ENCODE data around the gene ADGRB2. TPM values are rescaled to one million over a fixed set of nuclear protein-coding genes. Genes with fewer than 3 reads are reported as not detected.

ADGRB2 gene
- total RNA-seq, 1 experiment from 2014 or later, result 34.8 TPM

DNA sequence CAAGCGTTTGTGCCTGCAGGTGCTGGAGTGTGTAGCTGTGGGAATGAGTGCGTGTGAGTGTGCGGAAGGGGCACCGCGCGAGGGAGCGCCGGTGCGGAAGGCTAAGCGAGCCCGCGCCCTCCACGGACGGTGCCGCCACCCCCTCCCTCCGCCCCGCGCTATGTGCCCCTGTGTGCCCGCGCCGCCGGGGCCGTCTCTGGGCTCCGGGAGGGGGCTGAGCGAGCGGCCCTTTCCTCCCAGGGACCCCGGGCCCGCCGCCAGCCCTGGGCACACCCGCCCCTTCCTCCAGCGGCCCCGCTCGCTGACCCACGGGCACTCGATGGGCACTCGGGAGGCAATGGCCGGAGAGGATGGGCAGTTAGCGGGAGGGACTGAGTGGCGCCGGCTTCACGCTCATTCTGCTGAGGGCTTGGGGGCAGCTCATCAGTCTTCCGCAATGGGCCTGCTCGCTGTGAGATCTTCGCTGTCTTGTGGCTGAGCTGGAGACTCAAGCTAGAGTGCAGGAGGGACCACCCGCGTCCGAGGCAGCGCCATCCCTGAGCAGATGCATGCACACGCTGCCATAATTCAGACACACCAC lies 8.6 kb upstream of the ADGRB2 start:
- ChIA-PET POLR2A (no interaction called here), CTCF (interaction anchor here (0.6 kb wide), 1 partner anchor 16 kb away, joined by 5 read pairs; no protein-coding TSS in a partner anchor)
- no peak for ATAC-seq
- no peaks in the 10 kb centered on the region for H3K36me3 ChIP-seq (ENCODE audit: control insufficient read depth, insufficient read depth, low read length)
- no peak overlapping the region for H3K4me3 ChIP-seq (ENCODE audit: low read depth in 2 of 2, low read length in 2 of 2)
- H3K27ac ChIP-seq (ENCODE audit: low read length), result no peak overlapping the region
- DNase-seq (ENCODE audit: low read depth, low spot score), result no peak
- H3K9me3 ChIP-seq (ENCODE audit: control insufficient read depth, insufficient read depth, low read depth, low read length), result no peaks in the 10 kb centered on the region
- in situ Hi-C loops (cut with HindIII; ENCODE audit: low pct_unique_long_range_greater_than_20kb, low sequenced_read_pairs) (no loop called here), intact Hi-C loops (cut with micrococcal nuclease; ENCODE audit: unreplicated experiment) (no loop called here)
- TF ChIP-seq, protein P1, sequence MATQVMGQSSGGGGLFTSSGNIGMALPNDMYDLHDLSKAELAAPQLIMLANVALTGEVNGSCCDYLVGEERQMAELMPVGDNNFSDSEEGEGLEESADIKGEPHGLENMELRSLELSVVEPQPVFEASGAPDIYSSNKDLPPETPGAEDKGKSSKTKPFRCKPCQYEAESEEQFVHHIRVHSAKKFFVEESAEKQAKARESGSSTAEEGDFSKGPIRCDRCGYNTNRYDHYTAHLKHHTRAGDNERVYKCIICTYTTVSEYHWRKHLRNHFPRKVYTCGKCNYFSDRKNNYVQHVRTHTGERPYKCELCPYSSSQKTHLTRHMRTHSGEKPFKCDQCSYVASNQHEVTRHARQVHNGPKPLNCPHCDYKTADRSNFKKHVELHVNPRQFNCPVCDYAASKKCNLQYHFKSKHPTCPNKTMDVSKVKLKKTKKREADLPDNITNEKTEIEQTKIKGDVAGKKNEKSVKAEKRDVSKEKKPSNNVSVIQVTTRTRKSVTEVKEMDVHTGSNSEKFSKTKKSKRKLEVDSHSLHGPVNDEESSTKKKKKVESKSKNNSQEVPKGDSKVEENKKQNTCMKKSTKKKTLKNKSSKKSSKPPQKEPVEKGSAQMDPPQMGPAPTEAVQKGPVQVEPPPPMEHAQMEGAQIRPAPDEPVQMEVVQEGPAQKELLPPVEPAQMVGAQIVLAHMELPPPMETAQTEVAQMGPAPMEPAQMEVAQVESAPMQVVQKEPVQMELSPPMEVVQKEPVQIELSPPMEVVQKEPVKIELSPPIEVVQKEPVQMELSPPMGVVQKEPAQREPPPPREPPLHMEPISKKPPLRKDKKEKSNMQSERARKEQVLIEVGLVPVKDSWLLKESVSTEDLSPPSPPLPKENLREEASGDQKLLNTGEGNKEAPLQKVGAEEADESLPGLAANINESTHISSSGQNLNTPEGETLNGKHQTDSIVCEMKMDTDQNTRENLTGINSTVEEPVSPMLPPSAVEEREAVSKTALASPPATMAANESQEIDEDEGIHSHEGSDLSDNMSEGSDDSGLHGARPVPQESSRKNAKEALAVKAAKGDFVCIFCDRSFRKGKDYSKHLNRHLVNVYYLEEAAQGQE (IDR thresholded peaks at IDR 0.05; ENCODE audit: insufficient read depth in 1 of 2, low read depth in 2 of 2, low read length in 1 of 2), result no peak
- TF ChIP-seq POLR2AphosphoS5 (IDR thresholded peaks at IDR 0.05; ENCODE audit: low read depth, low read length) (no peak), TCF7L2 (IDR thresholded peaks at IDR 0.05; ENCODE audit: low read depth, low read length) (no peak), SIN3A (IDR thresholded peaks at IDR 0.05; ENCODE audit: borderline replicate concordance, insufficient read depth, low read depth, low read length) (no peak)
- TF ChIP-seq, protein P2, sequence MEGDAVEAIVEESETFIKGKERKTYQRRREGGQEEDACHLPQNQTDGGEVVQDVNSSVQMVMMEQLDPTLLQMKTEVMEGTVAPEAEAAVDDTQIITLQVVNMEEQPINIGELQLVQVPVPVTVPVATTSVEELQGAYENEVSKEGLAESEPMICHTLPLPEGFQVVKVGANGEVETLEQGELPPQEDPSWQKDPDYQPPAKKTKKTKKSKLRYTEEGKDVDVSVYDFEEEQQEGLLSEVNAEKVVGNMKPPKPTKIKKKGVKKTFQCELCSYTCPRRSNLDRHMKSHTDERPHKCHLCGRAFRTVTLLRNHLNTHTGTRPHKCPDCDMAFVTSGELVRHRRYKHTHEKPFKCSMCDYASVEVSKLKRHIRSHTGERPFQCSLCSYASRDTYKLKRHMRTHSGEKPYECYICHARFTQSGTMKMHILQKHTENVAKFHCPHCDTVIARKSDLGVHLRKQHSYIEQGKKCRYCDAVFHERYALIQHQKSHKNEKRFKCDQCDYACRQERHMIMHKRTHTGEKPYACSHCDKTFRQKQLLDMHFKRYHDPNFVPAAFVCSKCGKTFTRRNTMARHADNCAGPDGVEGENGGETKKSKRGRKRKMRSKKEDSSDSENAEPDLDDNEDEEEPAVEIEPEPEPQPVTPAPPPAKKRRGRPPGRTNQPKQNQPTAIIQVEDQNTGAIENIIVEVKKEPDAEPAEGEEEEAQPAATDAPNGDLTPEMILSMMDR (IDR thresholded peaks at IDR 0.05), result no peak
- no TSS peak for BruUV-seq (replicated peaks)
- H3K27me3 ChIP-seq (ENCODE audit: control insufficient read depth, insufficient read depth, low read length), result peaks cover 2% of the 10 kb centered on the region; the same call in 1 of the 2 replicates
- H3K4me1 ChIP-seq (ENCODE audit: control insufficient read depth, insufficient read depth, low read length), result peaks cover 25% of the 10 kb centered on the region

DNA sequence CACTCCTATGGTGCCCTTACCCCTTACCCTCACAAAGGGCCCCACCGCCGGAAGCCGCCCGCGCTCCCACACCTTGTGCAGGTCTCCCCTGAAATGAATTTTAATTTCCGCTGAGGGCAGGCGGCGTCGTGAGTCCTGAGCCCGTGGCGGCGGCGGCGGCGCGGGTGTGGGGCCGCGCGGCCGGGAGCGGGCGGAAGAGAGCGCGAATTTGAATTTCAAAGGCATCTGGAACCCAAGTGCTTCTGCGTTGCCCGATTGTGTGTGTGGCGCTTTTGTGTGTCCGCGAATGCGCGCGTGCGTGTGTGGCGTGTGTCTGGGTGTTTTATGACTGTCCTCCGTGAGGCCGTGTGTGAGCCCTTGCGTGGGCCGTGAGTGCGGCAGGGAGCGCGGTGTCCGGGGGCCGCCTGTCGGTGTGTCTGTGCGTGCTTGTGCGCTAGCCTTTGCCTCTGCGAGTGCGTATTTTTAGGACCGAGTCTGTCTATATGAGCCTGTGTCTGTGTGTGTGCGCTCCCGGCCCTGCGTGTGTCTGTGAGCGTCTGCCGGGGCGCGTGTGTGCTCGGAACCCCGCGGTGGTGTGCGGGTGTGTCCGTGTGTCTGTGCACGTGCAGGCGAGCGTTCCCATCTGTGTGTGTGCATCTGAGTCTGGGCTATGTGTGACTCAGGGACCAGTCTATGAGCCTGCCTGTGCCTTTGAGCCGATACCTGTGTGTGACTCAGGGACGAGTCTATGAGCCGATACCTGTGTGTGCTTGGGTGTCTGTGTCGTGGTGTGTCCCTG lies 7.9 kb upstream of the ADGRB2 start:
- POLR2A ChIA-PET, result no interaction called here
- intact Hi-C loops (cut with micrococcal nuclease; ENCODE audit: unreplicated experiment), result no loop called here
- no peak overlapping the region for H3K4me3 ChIP-seq (ENCODE audit: low read depth in 2 of 2, low read length in 2 of 2)
- in situ Hi-C loops (cut with HindIII; ENCODE audit: low pct_unique_long_range_greater_than_20kb, low sequenced_read_pairs), result no loop called here
- ATAC-seq (no peak), DNase-seq (ENCODE audit: low read depth, low spot score) (no peak)
- peaks cover 2% of the 10 kb centered on the region; the same call in 1 of the 2 replicates for H3K27me3 ChIP-seq (ENCODE audit: control insufficient read depth, insufficient read depth, low read length)
- no TSS peak for BruUV-seq (replicated peaks)
- TF ChIP-seq TCF7L2 (IDR thresholded peaks at IDR 0.05; ENCODE audit: low read depth, low read length), result no peak
- TF ChIP-seq POLR2AphosphoS5 (IDR thresholded peaks at IDR 0.05; ENCODE audit: low read depth, low read length), result no peak
- peaks cover 32% of the 10 kb centered on the region for H3K4me1 ChIP-seq (ENCODE audit: control insufficient read depth, insufficient read depth, low read length)
- no peaks in the 10 kb centered on the region for H3K9me3 ChIP-seq (ENCODE audit: control insufficient read depth, insufficient read depth, low read depth, low read length)
- no peak overlapping the region for H3K27ac ChIP-seq (ENCODE audit: low read length)
- H3K36me3 ChIP-seq (ENCODE audit: control insufficient read depth, insufficient read depth, low read length), result no peaks in the 10 kb centered on the region
- CTCF ChIA-PET, result no interaction called here
